Peyer's patch (tissue), 4 donors: ENCODE measurements around the gene IRF3.
A peak's percentile ranks its signal among the peaks of the same experiment; 100 is the strongest.

ENCODE experiments used
- POLR2A ChIP-seq, 2 donors: fragments of 450-650 bp; IDR thresholded peaks; one replicate each; pipeline ENCODE4 v1.5.1; 2017; ENCODE audit warnings: antibody characterized with exemption in 2 of 2, mild to moderate bottlenecking in 2 of 2, moderate library complexity in 2 of 2
- TF ChIP-seq, protein P1 (sequence below), 6 experiments: fragments of 450-650 bp in 4 of 6; fragments of 200-600 bp in 2 of 6; sonication (generic) in 1 of 6; IDR thresholded peaks; one replicate each; pipeline ENCODE4 v1.5.1; 2017 to 2019; ENCODE audit warnings: antibody characterized with exemption in 6 of 6, mild to moderate bottlenecking in 3 of 6, moderate library complexity in 1 of 6

DNA sequence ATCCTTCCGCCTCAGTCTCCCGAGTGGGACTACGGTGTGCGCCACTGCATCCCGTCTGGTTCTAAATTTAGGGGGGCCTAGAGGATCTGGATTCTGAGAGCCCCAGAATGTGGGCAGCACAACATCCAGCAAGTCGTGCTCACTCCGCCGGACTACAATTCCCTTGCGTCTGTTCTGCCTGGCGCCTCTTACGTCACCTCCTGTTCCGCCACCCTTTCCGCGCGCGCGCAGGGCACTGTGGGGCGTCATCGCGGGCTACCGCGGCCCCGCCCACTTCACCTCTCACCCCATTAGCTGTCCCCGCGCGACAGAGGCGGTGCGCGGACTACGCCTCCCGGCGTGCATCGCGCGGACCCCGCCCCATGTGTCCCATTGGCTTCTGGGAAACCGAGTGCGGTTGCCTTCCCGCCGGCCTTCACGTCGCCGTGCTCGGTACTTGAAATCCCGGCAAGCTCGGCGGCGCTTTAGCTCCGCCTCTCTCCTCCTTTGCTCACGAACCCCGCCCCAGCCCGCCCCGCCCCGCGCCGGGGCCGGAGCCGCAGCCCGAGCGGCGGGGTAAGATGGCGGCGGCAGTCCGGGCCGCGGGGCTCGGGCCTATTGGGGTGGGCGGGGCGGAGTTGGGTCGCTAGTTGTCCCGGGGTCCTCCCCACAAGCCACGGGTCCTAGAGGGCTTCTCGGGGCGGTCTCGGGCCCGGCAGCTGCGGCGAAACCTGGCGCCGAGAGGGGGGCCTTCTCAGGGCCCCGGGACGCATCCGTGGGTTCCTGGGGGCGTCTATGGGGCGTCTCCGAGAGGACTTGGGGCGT lies 23.8 kb downstream of the IRF3 start, which contains the start of gene SCAF1:
- TF ChIP-seq, protein P1, sequence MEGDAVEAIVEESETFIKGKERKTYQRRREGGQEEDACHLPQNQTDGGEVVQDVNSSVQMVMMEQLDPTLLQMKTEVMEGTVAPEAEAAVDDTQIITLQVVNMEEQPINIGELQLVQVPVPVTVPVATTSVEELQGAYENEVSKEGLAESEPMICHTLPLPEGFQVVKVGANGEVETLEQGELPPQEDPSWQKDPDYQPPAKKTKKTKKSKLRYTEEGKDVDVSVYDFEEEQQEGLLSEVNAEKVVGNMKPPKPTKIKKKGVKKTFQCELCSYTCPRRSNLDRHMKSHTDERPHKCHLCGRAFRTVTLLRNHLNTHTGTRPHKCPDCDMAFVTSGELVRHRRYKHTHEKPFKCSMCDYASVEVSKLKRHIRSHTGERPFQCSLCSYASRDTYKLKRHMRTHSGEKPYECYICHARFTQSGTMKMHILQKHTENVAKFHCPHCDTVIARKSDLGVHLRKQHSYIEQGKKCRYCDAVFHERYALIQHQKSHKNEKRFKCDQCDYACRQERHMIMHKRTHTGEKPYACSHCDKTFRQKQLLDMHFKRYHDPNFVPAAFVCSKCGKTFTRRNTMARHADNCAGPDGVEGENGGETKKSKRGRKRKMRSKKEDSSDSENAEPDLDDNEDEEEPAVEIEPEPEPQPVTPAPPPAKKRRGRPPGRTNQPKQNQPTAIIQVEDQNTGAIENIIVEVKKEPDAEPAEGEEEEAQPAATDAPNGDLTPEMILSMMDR (IDR thresholded peaks at IDR 0.05), result no peak
- TF ChIP-seq POLR2A (IDR thresholded peaks at IDR 0.05), result peak; percentile 88 to 99
